GM21529 (cell line): ENCODE data around the gene SLC9A9.

Experiments
- ATAC-seq: cut with Tn5 transposase; IDR thresholded peaks from one replicate; pipeline ENCODE4 v1.9.1; 2021; ENCODE audit not compliant: unreplicated experiment

The SLC9A9 gene

DNA sequence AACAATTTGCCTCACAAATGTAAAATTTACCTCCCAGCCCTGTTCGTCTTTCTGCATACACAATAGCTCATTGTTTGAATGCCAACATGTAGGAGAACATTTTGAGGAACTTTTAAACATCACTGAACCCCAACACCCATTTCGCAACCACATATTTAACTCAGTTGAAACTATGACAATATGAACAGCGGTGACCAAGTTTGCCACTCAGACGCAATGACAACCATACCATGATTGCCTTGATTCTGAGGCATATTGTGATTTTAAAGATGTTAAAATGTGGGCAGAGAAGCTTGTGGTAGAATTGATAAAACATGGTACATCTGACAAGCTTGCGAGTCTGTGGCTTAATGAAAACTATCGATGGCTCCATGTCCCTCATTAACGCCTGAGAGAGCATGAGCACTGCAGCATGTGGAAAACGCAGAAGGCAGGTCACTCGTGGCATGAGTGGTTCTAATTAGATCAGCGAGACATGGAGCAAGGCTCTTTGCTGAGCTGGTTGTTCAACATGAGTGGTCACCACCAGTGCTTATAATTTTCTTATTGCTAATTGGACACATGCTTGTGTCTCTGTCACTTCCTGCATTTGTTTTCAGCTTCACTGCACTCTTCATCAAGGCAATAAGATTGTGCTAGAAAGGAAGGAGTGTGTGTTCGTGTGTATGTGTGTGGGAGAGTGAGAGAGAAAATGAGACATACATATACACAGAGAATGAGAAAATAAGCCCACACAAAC is 611.9 kb downstream of the SLC9A9 start:
- ATAC-seq = peak; percentile 53

DNA sequence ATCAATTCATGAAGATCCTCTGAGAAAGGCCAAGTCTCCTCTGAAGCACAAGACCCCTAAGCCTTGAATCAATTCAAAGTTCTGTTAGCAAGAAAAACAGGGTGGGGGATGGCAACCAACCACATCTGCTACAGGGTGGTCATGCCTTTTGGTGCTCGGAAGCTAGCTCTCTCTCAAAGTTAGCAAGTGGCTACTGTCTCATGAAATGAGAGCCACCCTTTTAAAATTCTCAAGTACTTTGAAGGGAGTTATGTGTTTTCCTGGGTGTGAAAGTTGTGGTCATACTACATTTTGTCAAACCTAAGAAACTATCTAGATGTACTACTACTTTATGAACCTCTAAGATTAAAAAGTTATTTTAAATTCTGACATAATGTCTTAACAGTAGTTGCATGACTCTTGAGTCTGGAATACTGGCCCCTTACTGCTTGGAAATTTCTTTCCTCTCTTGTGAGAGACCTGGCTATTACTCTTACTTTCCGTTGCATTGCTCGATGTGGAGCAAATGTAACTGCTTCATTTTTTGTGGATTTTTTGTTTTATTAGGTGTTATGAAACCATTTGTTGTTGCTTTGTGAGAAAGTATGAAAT is 612.6 kb downstream of the SLC9A9 start:
- ATAC-seq = no peak

DNA sequence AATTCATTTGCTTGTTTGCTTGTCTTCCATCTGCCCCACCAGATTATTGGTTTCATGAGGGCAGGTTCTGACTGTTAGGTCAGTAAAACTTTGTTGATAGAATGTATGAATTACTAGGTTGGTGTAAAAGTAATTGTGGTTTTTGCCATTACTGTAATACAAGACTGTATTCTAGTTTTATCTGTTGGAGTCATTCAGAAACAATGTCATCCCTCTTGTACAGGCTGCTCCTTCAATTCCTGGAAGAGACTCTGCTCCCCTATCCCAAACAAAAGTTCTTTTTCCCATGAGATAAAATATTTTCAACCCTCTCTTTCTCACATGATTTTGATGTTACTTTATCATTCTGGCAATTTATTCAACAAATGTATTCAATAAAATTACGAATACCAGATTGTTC is 613.7 kb downstream of the SLC9A9 start:
- ATAC-seq = no peak

DNA sequence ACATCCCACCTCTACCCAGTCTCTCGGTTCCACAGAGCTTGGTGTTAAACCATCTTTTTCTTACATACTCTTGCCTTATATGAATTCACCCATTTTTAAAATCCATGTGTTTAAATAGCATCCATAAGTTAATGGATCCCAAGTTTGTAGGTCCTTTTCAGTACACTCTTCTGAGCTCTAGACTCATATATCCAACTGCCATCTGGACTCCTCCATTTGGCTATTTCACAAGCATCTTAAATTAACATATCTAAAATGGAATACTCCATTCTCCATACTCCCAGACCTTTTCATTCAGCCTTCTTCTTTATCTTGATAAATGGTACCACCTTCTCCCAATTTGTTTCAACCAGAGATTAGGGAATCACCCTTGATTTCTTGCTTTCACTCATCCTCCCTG is 615.3 kb downstream of the SLC9A9 start:
- ATAC-seq = no peak

DNA sequence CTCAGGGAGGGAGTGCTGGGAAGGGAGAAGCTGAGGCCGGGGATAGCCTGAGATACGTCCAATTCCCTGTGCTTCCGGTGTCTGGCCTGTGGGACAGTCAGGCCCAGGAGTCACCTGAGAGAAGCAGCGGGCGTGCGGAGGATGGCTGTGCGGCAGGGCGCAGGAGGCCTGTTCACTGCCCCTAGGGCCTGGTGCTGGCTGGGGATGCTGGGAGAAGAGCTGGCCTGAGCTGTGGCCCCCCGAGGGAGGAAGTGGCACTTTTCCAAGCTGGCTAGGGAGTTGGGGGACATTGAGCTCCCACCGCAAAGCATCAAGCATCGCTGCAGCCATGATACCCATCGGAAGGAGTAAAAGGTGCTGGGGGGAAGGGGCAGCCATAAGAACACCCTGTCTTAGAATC is 619.9 kb downstream of the SLC9A9 start:
- ATAC-seq = no peak

DNA sequence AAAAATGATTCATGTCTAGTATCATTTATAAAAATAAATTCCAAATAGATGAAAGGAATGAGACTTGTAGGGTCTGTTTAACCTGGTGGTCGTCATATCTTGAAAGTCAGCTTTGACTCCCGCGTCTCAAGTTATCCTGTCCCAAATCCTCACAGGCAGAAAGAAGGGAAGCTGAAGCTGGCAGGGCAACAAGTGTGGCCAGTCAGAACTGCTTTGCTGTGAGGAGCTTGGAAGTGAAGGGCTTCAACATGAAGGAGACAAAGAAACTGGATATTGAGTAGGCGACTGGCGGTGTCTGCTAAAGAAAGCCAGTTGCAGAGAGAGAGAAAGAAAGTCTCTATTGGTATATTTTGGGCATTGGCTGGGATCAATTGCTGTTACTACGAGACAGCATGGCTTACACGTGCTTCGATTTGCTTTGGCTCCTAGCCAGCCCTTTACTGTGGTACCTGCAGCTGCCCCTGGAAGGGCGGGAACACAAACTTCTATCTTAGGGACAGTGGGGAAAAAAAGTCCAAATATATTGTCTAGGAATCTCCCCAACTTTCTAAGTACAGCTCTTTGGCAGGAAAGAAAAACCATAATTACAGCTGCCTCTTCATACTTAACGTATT is 621.5 kb downstream of the SLC9A9 start:
- ATAC-seq = no peak

DNA sequence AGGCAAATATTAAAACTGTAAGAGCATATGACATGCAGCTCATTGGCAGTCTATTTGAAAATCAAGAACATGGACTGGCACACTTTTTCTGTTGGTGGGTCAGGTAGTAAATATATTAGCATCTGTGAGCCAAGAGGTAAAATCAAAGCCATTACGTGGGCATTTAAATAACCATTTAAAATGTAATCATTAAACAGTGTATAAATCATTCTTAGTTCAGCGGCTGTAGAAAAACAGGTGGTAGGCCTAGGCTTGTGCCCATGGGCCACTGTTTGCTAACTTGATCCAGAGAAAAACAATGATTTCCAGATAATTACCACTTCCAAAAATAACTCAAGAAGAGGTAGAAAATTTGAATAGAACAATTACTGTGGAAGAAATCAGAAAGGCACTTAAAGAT is 623.6 kb downstream of the SLC9A9 start:
- no peak for ATAC-seq

DNA sequence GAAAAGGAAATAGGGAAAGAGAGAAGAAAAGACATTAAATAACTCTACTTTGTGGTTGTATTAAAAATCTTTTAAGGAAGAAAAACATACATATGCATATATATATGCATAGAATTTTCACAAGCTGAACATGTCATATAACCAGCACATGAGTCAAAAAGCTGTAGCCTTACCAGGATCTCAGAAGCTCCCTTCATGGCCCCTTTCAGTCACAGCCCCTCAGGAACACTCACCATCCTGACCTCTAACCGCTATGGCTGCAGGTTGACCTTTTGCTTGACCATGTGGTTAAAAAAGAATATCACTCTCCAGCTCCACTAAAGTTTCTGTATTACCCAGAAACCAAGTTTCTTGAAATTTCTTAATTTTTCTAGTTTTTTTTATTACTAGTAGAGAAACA is 625.3 kb downstream of the SLC9A9 start:
- no peak for ATAC-seq

DNA sequence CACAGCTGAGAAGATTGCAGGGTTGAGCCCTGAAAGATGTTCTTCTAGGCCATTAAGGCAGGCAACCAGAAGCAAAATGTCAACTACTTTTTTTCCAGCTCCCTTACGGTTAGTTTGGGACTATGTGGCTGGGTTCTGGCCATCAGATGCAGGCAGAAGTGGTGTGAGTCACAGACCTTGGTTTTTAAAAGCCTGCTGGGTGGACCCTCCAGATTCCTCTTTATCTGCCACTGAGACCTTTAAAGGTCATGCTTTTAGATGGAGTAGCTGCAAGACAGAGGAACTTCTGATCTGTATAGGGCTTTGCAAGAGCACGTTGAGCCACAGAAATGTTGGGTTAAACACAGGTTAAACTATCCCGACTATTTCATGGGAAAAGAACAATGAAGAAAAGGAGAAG is 625.8 kb downstream of the SLC9A9 start:
- ATAC-seq = no peak

DNA sequence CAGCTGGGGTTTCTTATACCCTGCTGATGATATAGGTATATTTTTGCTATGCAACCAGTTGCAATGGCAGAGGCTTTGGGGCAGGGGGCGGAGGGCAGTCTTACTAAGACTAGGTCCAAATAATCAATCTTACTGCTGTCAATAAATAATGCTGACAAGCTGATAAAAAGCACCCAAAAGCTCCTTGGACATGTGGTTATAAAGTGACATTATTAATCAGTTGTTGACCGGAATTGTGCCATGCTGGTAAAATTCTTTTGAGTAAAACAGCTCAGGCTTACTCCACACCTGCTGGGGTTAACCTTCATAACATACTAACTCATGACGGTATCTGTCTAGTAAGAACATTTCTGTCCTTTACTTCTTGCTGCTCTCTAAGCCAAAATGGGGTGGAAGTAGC is 626.8 kb downstream of the SLC9A9 start:
- ATAC-seq = no peak

DNA sequence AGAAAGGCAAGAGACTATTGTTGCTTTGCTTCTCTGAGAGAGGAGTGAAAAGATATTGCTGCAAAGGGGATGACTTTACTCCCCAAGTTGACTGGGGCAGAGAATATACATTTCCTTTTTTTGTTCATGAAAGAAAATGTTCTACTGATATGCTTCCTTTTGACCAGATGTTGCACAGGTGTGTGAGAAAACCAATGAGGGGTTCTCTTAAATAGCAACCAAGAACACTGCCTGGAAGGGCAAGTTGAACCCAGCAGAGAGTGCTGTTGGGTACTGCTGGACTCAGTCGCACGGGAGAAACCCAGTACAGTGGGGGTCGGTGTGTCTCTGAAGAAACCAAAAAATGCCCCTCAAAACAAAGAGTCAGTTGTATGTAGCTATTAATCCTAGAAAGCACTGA is 627.5 kb downstream of the SLC9A9 start:
- ATAC-seq = peak; percentile 55

DNA sequence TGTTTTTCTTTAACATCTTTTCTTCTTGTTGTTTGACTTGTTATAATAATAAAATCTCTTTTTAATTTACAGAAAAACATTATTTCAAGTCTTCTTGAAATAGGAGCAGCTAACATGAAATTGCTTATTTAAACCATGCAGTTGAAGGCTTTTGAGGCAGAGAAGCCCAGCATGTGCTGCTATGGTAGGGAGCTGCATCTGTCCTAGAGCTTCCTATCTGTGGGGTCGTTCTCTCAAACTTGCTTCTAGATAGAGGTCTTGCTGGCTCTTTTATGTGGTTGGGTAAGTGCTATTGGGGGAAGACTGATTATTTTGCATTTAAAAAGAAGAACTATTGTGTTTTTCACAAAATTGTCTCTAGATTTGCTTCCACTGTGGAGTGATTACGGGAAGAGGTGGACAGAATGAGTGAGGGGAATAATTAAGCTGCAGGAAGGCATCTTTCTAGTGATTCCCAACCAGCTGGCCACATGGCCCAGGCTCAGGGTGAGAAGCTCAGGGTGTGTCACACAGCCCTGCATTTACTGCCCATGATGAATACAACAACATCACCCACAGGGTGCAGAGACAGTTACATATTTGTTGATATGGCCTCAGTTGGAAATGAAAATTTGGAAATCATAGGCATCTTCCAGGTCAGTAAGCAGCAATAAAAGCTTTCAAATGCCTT is 630.0 kb downstream of the SLC9A9 start:
- ATAC-seq = no peak

DNA sequence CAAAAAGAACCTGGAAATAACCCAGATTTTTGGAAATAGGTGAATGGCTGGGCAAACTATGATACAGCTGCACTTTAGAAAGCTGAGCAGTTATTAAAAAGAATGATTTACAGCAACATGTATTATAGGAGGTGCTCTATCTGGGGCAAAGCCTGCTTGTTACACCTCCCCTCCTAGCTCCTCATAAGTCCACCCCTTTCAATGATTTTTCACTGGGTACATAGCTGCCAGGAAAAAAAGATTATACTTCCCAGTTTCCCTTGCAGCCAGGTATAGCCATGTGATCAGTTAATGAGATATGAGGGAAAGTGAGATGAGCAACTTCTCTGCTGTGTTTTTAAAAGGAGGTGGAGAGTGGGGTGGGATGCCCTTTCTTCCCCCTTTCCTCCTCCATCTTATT is 631.0 kb downstream of the SLC9A9 start:
- ATAC-seq = no peak

DNA sequence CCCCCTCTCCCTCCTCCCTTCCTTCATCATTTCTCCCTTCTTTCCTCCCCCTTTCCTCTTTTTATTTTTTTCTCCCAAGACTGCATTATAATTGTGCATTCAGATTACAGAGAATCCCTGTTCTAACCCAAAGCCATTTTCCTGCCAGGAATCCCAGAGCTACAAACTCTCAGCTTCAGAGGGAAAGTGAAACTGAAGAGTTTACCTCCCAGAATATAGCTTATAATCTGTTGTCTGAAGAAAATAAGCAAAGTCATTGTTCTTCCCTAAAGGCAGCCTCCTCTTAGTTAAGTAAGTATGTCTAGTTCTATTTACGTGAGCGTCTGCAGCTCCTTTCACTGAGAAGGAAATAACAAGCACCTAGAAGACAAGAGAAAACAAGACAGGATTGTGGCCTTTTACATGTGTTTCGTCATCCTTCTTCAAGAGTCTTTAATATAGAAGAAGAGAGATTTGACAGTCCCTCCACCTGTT is 631.5 kb downstream of the SLC9A9 start:
- ATAC-seq = no peak
